ENCODE results near the gene ABCC4. TPM values are rescaled to one million over a fixed set of nuclear protein-coding genes. Genes with fewer than 3 reads are reported as not detected.

The ABCC4 gene
- total and polyA plus RNA-seq, 2 experiments from 2014 or later = 9.8 to 23.3 TPM

- H3K27me3 ChIP-seq = no peaks in the 10 kb centered on the region
- 89% methylated on average over 12 of the region's 12 CpGs for WGBS (ENCODE audit: low lambda C conversion rate, missing lambda C conversion rate)
- no peak overlapping the region for H3K4me2 ChIP-seq
- no peaks in the 10 kb centered on the region for H3K79me2 ChIP-seq
- no peak for TF ChIP-seq CTCF (IDR thresholded peaks at IDR 0.05; ENCODE audit: poor library complexity)
- no peak for TF ChIP-seq EZH2 (IDR thresholded peaks at IDR 0.05; ENCODE audit: borderline replicate concordance)
- no peak for TF ChIP-seq EZH2phosphoT487 (IDR thresholded peaks at IDR 0.05; ENCODE audit: low read depth, severe bottlenecking, unreplicated experiment)
- no peaks in the 10 kb centered on the region for H3K4me1 ChIP-seq (ENCODE audit: insufficient read depth)
- no peaks in the 10 kb centered on the region for H3K9me3 ChIP-seq (ENCODE audit: low read depth)
- H2AFZ ChIP-seq = no peak overlapping the region
- H3K9me2 ChIP-seq (replicated peaks; ENCODE audit: insufficient read depth) = no peaks in the 10 kb centered on the region
- H3K27ac ChIP-seq = no peak overlapping the region
- H4K20me1 ChIP-seq (ENCODE audit: insufficient read depth, poor library complexity, severe bottlenecking) = no peaks in the 10 kb centered on the region
- H3K4me3 ChIP-seq = no peak overlapping the region
- no peak for DNase-seq (ENCODE audit: low spot score)
- no peaks in the 10 kb centered on the region for H3K36me3 ChIP-seq (replicated peaks; ENCODE audit: insufficient read depth, low read depth)
Observed at GRCh38 chr13:95007322-95007721, 293.9 kb downstream of the ABCC4 start.

- no peaks in the 10 kb centered on the region for H3K79me2 ChIP-seq
- H4K20me1 ChIP-seq (ENCODE audit: insufficient read depth, poor library complexity, severe bottlenecking) = no peaks in the 10 kb centered on the region
- no peak overlapping the region for H3K4me2 ChIP-seq
- H3K4me3 ChIP-seq = no peak overlapping the region
- H3K9me2 ChIP-seq (replicated peaks; ENCODE audit: insufficient read depth) = no peaks in the 10 kb centered on the region
- no peak overlapping the region for H2AFZ ChIP-seq
- no peaks in the 10 kb centered on the region for H3K36me3 ChIP-seq (replicated peaks; ENCODE audit: insufficient read depth, low read depth)
- no peak for TF ChIP-seq EZH2 (IDR thresholded peaks at IDR 0.05; ENCODE audit: borderline replicate concordance)
- no peak for TF ChIP-seq CTCF (IDR thresholded peaks at IDR 0.05; ENCODE audit: poor library complexity)
- no peak for TF ChIP-seq EZH2phosphoT487 (IDR thresholded peaks at IDR 0.05; ENCODE audit: low read depth, severe bottlenecking, unreplicated experiment)
- no peaks in the 10 kb centered on the region for H3K9me3 ChIP-seq (ENCODE audit: low read depth)
- H3K27ac ChIP-seq = no peak overlapping the region
- no peaks in the 10 kb centered on the region for H3K27me3 ChIP-seq
- no peak for DNase-seq (ENCODE audit: low spot score)
- H3K4me1 ChIP-seq (ENCODE audit: insufficient read depth) = no peaks in the 10 kb centered on the region
Observed at GRCh38 chr13:95005300-95005699, 296.0 kb downstream of the ABCC4 start.

DNA sequence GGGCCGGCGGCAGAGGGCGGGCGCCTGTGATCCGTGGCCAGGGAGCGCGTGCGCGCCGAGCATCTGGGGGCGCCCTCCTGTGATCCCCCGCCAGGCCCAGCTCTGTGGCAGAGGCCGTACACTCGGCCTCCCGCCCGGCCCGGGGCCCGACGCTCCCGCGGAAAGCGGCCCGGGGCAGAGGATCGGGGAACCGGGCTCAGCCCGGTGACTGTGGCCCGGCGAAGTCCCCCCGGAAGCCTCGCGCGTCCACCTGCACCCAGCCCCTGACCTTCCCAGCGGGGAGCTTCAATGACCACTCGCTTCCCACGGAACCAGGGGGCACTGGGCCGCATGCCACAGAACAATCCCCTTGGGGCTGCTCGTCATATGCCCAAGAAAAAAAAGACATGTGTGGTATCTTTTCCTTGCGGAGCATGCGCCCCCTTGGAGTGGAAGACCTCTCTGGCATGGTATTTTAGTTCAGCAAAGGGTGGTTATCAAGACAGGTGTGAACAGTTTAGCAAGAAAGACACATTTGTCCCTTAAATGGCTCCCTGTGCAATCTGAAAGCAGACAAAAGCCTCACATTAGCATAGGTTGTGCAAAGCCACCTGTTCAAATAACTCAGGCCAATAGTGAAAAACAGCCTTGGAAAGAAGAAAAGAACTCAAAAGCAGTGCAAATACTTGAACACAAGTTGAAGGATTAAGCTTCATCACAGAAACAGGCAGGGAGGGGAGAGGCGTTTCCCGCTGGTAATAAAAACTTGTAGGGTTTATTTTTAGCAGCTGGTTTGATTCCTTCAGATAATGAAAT is 298.0 kb downstream of the ABCC4 start:
- peak overlapping the region; percentile 71 for H3K4me2 ChIP-seq
- H3K4me3 ChIP-seq = no peak overlapping the region
- no peaks in the 10 kb centered on the region for H3K79me2 ChIP-seq
- H3K36me3 ChIP-seq (replicated peaks; ENCODE audit: insufficient read depth, low read depth) = no peaks in the 10 kb centered on the region
- WGBS (ENCODE audit: low lambda C conversion rate, missing lambda C conversion rate) = 47% methylated on average over 23 of the region's 41 CpGs
- H3K9me3 ChIP-seq (ENCODE audit: low read depth) = no peaks in the 10 kb centered on the region
- no peak overlapping the region for H2AFZ ChIP-seq
- no peaks in the 10 kb centered on the region for H4K20me1 ChIP-seq (ENCODE audit: insufficient read depth, poor library complexity, severe bottlenecking)
- no peaks in the 10 kb centered on the region for H3K27me3 ChIP-seq
- peak overlapping the region; percentile 60 for H3K27ac ChIP-seq
- H3K9me2 ChIP-seq (replicated peaks; ENCODE audit: insufficient read depth) = no peaks in the 10 kb centered on the region
- H3K4me1 ChIP-seq (ENCODE audit: insufficient read depth) = no peaks in the 10 kb centered on the region
- no peak for TF ChIP-seq EZH2 (IDR thresholded peaks at IDR 0.05; ENCODE audit: borderline replicate concordance)
- TF ChIP-seq EZH2phosphoT487 (IDR thresholded peaks at IDR 0.05; ENCODE audit: low read depth, severe bottlenecking, unreplicated experiment) = no peak
- no peak for TF ChIP-seq CTCF (IDR thresholded peaks at IDR 0.05; ENCODE audit: poor library complexity)
- peak; percentile 13 for DNase-seq (ENCODE audit: low spot score)

All from hepatocyte (in vitro differentiated cells).